Measurements from ENCODE around the gene M6PR.

The M6PR gene

DNA sequence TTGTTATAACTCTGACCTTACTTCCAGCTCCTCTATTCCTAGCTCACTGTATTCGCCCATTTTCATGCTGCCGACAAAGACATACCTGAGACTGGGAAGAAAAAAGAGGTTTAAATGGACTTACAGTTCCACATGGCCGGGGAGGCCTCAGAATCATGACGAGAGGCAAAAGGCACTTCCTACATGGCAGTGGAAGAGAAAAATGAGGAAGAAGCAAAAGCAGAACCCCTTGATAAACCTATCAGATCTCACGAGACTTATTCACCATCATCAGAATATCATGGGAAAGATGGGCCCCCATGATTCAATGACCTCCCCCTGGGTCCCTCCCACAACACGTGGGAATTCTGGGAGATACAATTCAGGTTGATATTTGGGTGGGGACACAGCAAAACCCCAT lies 49.6 kb downstream of the M6PR start:
- H3K27ac ChIP-seq, result no peak overlapping the region
- no peak for TF ChIP-seq ZFX (IDR thresholded peaks at IDR 0.05; ENCODE audit: borderline replicate concordance)
- TF ChIP-seq, protein P1, sequence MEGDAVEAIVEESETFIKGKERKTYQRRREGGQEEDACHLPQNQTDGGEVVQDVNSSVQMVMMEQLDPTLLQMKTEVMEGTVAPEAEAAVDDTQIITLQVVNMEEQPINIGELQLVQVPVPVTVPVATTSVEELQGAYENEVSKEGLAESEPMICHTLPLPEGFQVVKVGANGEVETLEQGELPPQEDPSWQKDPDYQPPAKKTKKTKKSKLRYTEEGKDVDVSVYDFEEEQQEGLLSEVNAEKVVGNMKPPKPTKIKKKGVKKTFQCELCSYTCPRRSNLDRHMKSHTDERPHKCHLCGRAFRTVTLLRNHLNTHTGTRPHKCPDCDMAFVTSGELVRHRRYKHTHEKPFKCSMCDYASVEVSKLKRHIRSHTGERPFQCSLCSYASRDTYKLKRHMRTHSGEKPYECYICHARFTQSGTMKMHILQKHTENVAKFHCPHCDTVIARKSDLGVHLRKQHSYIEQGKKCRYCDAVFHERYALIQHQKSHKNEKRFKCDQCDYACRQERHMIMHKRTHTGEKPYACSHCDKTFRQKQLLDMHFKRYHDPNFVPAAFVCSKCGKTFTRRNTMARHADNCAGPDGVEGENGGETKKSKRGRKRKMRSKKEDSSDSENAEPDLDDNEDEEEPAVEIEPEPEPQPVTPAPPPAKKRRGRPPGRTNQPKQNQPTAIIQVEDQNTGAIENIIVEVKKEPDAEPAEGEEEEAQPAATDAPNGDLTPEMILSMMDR (IDR thresholded peaks at IDR 0.05), result no peak

DNA sequence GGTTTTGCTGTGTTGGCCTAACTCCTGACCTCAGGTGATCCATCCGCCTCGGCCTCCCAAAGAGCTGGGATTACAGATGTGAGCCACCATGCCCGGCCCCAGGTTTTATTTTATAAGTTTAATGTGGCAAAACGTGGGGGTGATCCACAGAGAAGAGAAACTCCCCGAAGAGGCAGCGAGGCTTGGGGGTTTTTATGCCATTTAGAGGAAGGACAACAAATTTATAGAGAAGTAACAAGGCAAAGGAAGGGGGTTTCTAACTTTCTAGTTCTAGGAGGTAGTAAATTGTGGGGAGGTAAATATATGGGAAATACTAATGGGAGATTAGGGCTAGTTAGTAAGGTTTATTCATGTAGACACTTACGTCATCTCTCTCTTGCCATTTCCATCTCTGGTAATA lies 52.4 kb downstream of the M6PR start:
- no peak overlapping the region for H3K27ac ChIP-seq
- TF ChIP-seq, protein P1 (IDR thresholded peaks at IDR 0.05), result no peak
- TF ChIP-seq ZFX (IDR thresholded peaks at IDR 0.05; ENCODE audit: borderline replicate concordance), result no peak

DNA sequence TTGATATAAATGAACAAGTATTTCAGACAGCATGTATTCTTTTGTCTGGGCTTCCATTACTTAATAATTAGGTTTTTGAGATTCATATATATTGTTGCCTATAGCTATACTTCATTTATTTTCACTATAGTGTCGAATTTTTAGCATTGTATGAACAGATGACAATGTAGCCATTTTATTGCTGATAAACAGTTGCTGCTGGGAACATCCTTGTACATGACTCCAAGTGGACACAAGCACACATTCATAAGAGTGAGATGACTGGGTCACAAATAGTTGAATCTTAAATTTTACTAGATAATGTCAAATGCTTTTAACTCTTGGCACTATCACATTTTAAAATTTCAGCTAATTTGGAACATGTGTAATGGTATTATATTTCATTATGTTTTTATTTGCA lies 54.5 kb downstream of the M6PR start:
- TF ChIP-seq, protein P1 (IDR thresholded peaks at IDR 0.05), result no peak
- TF ChIP-seq ZFX (IDR thresholded peaks at IDR 0.05; ENCODE audit: borderline replicate concordance), result no peak

DNA sequence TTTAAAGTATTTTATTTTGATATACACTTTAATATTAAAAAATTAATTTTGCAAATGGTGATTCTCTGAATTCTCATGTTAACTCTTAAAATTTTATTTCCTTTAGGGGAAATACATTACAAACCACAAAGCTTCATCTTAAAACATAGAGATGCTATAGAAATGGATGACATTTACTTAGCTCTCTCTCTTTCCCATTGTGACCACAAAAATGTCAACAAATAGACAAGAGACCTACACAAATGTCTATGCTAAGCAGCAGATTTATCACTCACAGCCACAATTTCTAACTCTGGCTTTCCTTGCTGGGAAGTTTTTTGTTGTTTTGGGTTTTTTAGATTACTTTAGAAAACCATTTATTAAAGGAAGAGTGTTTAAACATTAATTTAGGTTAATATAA lies 55.1 kb downstream of the M6PR start:
- TF ChIP-seq, protein P1 (IDR thresholded peaks at IDR 0.05), result no peak
- TF ChIP-seq ZFX (IDR thresholded peaks at IDR 0.05; ENCODE audit: borderline replicate concordance), result no peak
- H3K27ac ChIP-seq, result no peak overlapping the region

More for the DNA sequence above, 54.5 kb downstream of the M6PR start:
- H3K27ac ChIP-seq, result no peak overlapping the region

DNA sequence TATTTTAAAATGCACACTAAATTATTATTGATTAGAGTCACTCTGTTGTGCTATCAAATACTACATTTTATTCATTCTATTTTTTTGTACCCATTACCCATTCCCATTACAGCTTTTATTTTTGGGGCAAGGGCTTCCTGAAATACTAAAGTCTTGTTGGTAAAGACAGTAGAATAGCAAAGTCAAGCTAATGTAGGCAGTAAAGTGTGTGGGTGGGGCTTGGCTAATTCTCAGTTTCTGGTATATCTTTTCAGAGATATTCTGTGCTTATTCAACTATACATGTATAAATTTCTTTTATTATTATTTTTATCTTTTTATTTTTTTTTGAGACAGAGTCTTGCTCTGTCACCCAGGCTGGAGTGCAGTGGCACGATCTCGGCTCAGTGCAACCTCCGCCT lies 57.5 kb downstream of the M6PR start:
- TF ChIP-seq, protein P1 (IDR thresholded peaks at IDR 0.05), result no peak
- no peak for TF ChIP-seq ZFX (IDR thresholded peaks at IDR 0.05; ENCODE audit: borderline replicate concordance)
- H3K27ac ChIP-seq, result no peak overlapping the region

Data from 22Rv1 (cell line).